Astrocyte (in vitro differentiated cells and primary cell): ENCODE data around the gene GJB4. TPM values are rescaled to one million over a fixed set of nuclear protein-coding genes. Genes with fewer than 3 reads are reported as not detected.
A peak's percentile ranks its signal among the peaks of the same experiment; 100 is the strongest.

ENCODE experiments used
- DNase-seq: peaks from one replicate; pipeline ENCODE4 v3.0.0-alpha.2; 2010; ENCODE audit warnings: low read depth
- FAIRE-seq: peaks from 2 replicates; lab custom pipeline; 2011; peaks lifted over from hg19 to GRCh38; lab: Jason Lieb, UNC
- H2AFZ ChIP-seq: 2 replicates; pipeline ENCODE4 v1.6.0; 2012; ENCODE audit warnings: low read depth, low read length, inconsistent platforms
- H3K27ac ChIP-seq: 2 replicates; pipeline ENCODE4 v1.5.1; 2011; ENCODE audit warnings: low read depth, low read length, inconsistent platforms
- H3K27me3 ChIP-seq: 2 replicates; pipeline ENCODE4 v1.6.0; 2011; ENCODE audit warnings: low read length, inconsistent platforms; ENCODE audit not compliant: insufficient read depth
- H3K36me3 ChIP-seq: 2 replicates; pipeline ENCODE4 v1.5.1; 2011; ENCODE audit warnings: low read length, inconsistent platforms; ENCODE audit not compliant: insufficient read depth
- H3K4me1 ChIP-seq: 2 replicates; pipeline ENCODE4 v1.5.1; 2011; ENCODE audit warnings: low read length, inconsistent platforms; ENCODE audit not compliant: insufficient read depth
- H3K4me2 ChIP-seq: 2 replicates; pipeline ENCODE4 v1.6.0; 2012; ENCODE audit warnings: low read length, inconsistent platforms
- H3K4me3 ChIP-seq: 2 replicates; pipeline ENCODE4 v1.5.1; 2011; ENCODE audit warnings: low read depth, mild to moderate bottlenecking, low read length, inconsistent platforms; ENCODE audit not compliant: insufficient read depth
- H3K79me2 ChIP-seq: 2 replicates; pipeline ENCODE4 v1.6.0; 2012; ENCODE audit warnings: mild to moderate bottlenecking, low read length, inconsistent platforms; ENCODE audit not compliant: insufficient read depth
- H3K9ac ChIP-seq: 2 replicates; pipeline ENCODE4 v1.6.0; 2012; ENCODE audit warnings: mild to moderate bottlenecking, low read length, inconsistent platforms
- H3K9me3 ChIP-seq: 2 replicates; pipeline ENCODE4 v1.5.1; 2012; ENCODE audit warnings: low read depth, mild to moderate bottlenecking, low read length, inconsistent platforms; ENCODE audit not compliant: insufficient read depth
- H4K20me1 ChIP-seq: 2 replicates; pipeline ENCODE4 v1.6.0; 2012; ENCODE audit warnings: low read length, inconsistent platforms; ENCODE audit not compliant: insufficient read depth
- H3K27ac Mint-ChIP-seq: one replicate; pipeline ENCODE4 v1.8.0; 2021; ENCODE audit warnings: mild to moderate bottlenecking, mixed read lengths; ENCODE audit not compliant: unreplicated experiment
- H3K27me3 Mint-ChIP-seq: one replicate; pipeline ENCODE4 v1.8.0; 2021; ENCODE audit warnings: low read depth, mixed read lengths; ENCODE audit not compliant: unreplicated experiment
- H3K36me3 Mint-ChIP-seq: one replicate; pipeline ENCODE4 v1.8.0; 2021; ENCODE audit warnings: low read depth, mixed read lengths; ENCODE audit not compliant: unreplicated experiment
- H3K4me1 Mint-ChIP-seq: one replicate; pipeline ENCODE4 v1.8.0; 2021; ENCODE audit warnings: low read depth, mixed read lengths; ENCODE audit not compliant: unreplicated experiment
- H3K4me3 Mint-ChIP-seq: one replicate; pipeline ENCODE4 v1.8.0; 2021; ENCODE audit warnings: mild to moderate bottlenecking, moderate library complexity, mixed read lengths; ENCODE audit not compliant: unreplicated experiment
- H3K9me3 Mint-ChIP-seq: one replicate; pipeline ENCODE4 v1.8.0; 2021; ENCODE audit warnings: mild to moderate bottlenecking, mixed read lengths; ENCODE audit not compliant: unreplicated experiment
- CTCF ChIP-seq: IDR thresholded peaks from 2 replicates; pipeline ENCODE4 v1.5.1; 2011; ENCODE audit warnings: low read depth, mild to moderate bottlenecking, inconsistent platforms, low read length, moderate library complexity; ENCODE audit not compliant: insufficient read depth
- EZH2 ChIP-seq: IDR thresholded peaks from 2 replicates; pipeline ENCODE4 v1.6.1; 2012; ENCODE audit warnings: mild to moderate bottlenecking, low read length, inconsistent platforms; ENCODE audit not compliant: insufficient read depth
- total RNA-seq: library from RNA; stranded (reverse); gene quantifications from 2 replicates; pipeline ENCODE4 v1.2.1, GENCODE V29; 2021

Gene GJB4
- total RNA-seq, 1 donor from 2014 or later, result not detected

- Mint-ChIP-seq H3K36me3 (peaks cover 6% of the 10 kb centered on the region), H3K27ac (no peak overlapping the region), H3K27me3 (peaks cover 3% of the 10 kb centered on the region), H3K9me3 (no peaks in the 10 kb centered on the region), H3K4me3 (no peak overlapping the region), H3K4me1 (peaks cover 11% of the 10 kb centered on the region)
- Histone ChIP-seq H3K4me1 (peaks cover 10% of the 10 kb centered on the region), H2AFZ (no peak overlapping the region), H3K4me3 (no peak overlapping the region), H3K27me3 (no peaks in the 10 kb centered on the region), H3K27ac (no peak overlapping the region), H3K9ac (no peak overlapping the region), H3K4me2 (peak overlapping the region; percentile 71), H3K79me2 (no peaks in the 10 kb centered on the region), H3K36me3 (no peaks in the 10 kb centered on the region), H3K9me3 (no peaks in the 10 kb centered on the region), H4K20me1 (no peaks in the 10 kb centered on the region)
- FAIRE-seq, result no peak
- no peak for TF ChIP-seq EZH2
- no peak for TF ChIP-seq CTCF
- no peak for DNase-seq
Observed at GRCh38 chr1:34762474-34763141, 3.1 kb downstream of the GJB4 start.

- DNase-seq, result peak; percentile 50
- no peak overlapping the region for H3K4me3 ChIP-seq
- H2AFZ ChIP-seq, result no peak overlapping the region
Observed at GRCh38 chr1:34763142-34763781, 3.7 kb downstream of the GJB4 start.

More at GRCh38 chr1:34763142-34763781, 3.7 kb downstream of the GJB4 start:
- Histone ChIP-seq H3K36me3 (no peaks in the 10 kb centered on the region), H3K79me2 (no peaks in the 10 kb centered on the region), H3K27ac (no peak overlapping the region), H4K20me1 (no peaks in the 10 kb centered on the region), H3K9ac (no peak overlapping the region), H3K4me2 (peak overlapping the region; percentile 71), H3K9me3 (no peaks in the 10 kb centered on the region), H3K27me3 (no peaks in the 10 kb centered on the region), H3K4me1 (peaks cover 10% of the 10 kb centered on the region)
- Mint-ChIP-seq H3K27ac (peak overlapping the region; percentile 54), H3K4me1 (peaks cover 11% of the 10 kb centered on the region), H3K9me3 (no peaks in the 10 kb centered on the region), H3K36me3 (peaks cover 2% of the 10 kb centered on the region), H3K4me3 (peak overlapping the region; percentile 45), H3K27me3 (no peaks in the 10 kb centered on the region)
- no peak for TF ChIP-seq EZH2
- no peak for TF ChIP-seq CTCF
- peak; percentile 56 for FAIRE-seq
